Heart right ventricle (tissue), 16 donors: ENCODE results near the gene RUNX3. TPM values are rescaled to one million over a fixed set of nuclear protein-coding genes. Genes with fewer than 3 reads are reported as not detected.

Source experiments
- ATAC-seq, 8 donors: fragments of 200-7000 bp; cut with Tn5 transposase; one replicate each; pipeline ENCODE4 v1.9.1; 2020; ENCODE audit warnings: mild to moderate bottlenecking in 8 of 8, moderate library complexity in 8 of 8, moderate number of reproducible peaks in 1 of 8
- DNase-seq, 2 donors: peaks; one replicate each; pipeline ENCODE4 v3.0.0-alpha.2; 2020
- H3K27ac ChIP-seq, 10 donors: fragments of 200-600 bp; sonication (generic) in 2 of 10; one replicate each; pipeline versions ENCODE4 v1.5.0 to v1.8.0; 2020 to 2022; ENCODE audit warnings: mild to moderate bottlenecking in 3 of 10
- H3K27me3 ChIP-seq, 7 donors: fragments of 200-600 bp; one replicate each; pipeline ENCODE4 v1.8.0; 2021 to 2022; ENCODE audit warnings: mild to moderate bottlenecking in 2 of 7
- H3K36me3 ChIP-seq, 9 donors: fragments of 200-600 bp; sonication (generic) in 1 of 9; one replicate each; pipeline versions ENCODE4 v1.5.0 to v1.8.0; 2020 to 2022; ENCODE audit warnings: mild to moderate bottlenecking in 2 of 9
- H3K4me1 ChIP-seq, 9 donors: fragments of 200-600 bp; sonication (generic) in 1 of 9; one replicate each; pipeline versions ENCODE4 v1.5.0 to v1.8.0; 2020 to 2022; ENCODE audit warnings: mild to moderate bottlenecking in 4 of 9
- H3K4me3 ChIP-seq, 10 donors: fragments of 200-600 bp; sonication (generic) in 2 of 10; one replicate each; pipeline versions ENCODE4 v1.5.0 to v1.8.0; 2020 to 2022; ENCODE audit warnings: mild to moderate bottlenecking in 7 of 10, moderate library complexity in 2 of 10
- H3K9me3 ChIP-seq, 11 donors: fragments of 200-600 bp in 10 of 11; sonication (generic) in 2 of 11; one replicate each; pipeline versions ENCODE4 v1.5.0 to v1.8.0; 2013 to 2022; ENCODE audit warnings: mild to moderate bottlenecking in 2 of 11, control low read depth in 1 of 11, moderate library complexity in 1 of 11
- CTCF ChIP-seq, 9 donors: fragments of 200-600 bp; sonication (generic) in 2 of 9; IDR thresholded peaks; one replicate each; pipeline versions ENCODE4 v1.5.0 to v1.8.0; 2021 to 2022; ENCODE audit warnings: antibody characterized with exemption in 9 of 9, mild to moderate bottlenecking in 5 of 9, moderate library complexity in 1 of 9
- WGBS, 2 donors: extraction: QIAGEN DNeasy Blood & Tissue Kit; methylation state at CpG; one replicate each; pipeline ENCODE4 v1.1.7; 2013; ENCODE audit warnings: inconsistent platforms in 1 of 2; 5-methylcytosine and 5-hydroxymethylcytosine counted together
- intact Hi-C, 10 donors: fragments of 100-400 bp; cut with DNase I; formaldehyde crosslinking; loops; one replicate each; pipeline versions ENCODE4 v1.11.1 to v1.14.2; 2022
- polyA plus RNA-seq, 2 donors: library from polyadenylated mRNA; stranded (reverse); fragments of 200-250 nt; gene quantifications; one replicate each; pipeline ENCODE4 v1.2.3, GENCODE V29; 2013
- total RNA-seq, 10 donors: library from RNA; stranded (reverse); fragmentation: NEBNext Ultra II Directional in 3 of 10; extraction: Animal tissue kit (Norgen Biotek cat#: 25700) in 3 of 10; gene quantifications; one replicate each; pipeline versions ENCODE4 v1.2.1 to v1.2.4, GENCODE V29; 2021 to 2023
- donor health status: Arrhythmogenic right ventricular cardiomyopathy.
- donor health status: ischemic (EF 13 %, LVEDD 7.1; RV severe dilation, severe dysfunction).
- donor health status: healthy with polysubstance abuse.
- donor health status: DM: no; HTN: yes; CAD: no.
- donor health status: DM: no; HTN: no; CAD: no.
- donor health status: ischemic (EF 25% LVEDD 6.9; RV normal size, moderate dysfunction).
- donor health status: ischemic (EF 25% LVEDD 5.7; RV mildly dilated, moderate dysfunction).
- donor health status: healthy.
- donor health status: DM: yes; HTN: yes; CAD: no.
- donor health status: Ischemic cardiomyopathy.
- donor health status: ischemic (EF 35%, LVEDD 5.7; RV mildly dilated, moderate dysfunction).
- donor health status: nonischemic (EF 11% LVEDD 7.7; RV severe dilation, severe dysfunction).
- donor health status: DM: yes; HTN: yes; CAD: no.
- donor health status: PGD.
- donor health status: ischemic (EF 29% LVEDD 5.4; RV normal size, mild dysfunction).
- donor health status: nonischemic (EF 23%, LVEDD 6.1; RV moderate dilation, normal function).

RUNX3 gene
- total and polyA plus RNA-seq, 12 donors: 0.07 to 5.9 (median 0.38) TPM

- Histone ChIP-seq H3K9me3 (no peaks in the 10 kb centered on the region), H3K4me3 (no peak overlapping the region), H3K4me1 (peaks cover 0 to 37% (median 0%) of the 10 kb centered on the region in 9 donors), H3K27ac (no peak overlapping the region), H3K27me3 (peaks cover 0 to 32% (median 22%) of the 10 kb centered on the region in 7 donors), H3K36me3 (peaks cover 0 to 26% (median 0%) of the 10 kb centered on the region in 9 donors)
- intact Hi-C loops: no loop called here
- TF ChIP-seq CTCF (IDR thresholded peaks at IDR 0.05): no peak
- DNase-seq (no peak), ATAC-seq (no peak)
- 89 to 93% methylated on average over 2 of the region's 2 CpGs for WGBS, 2 donors
Observed at GRCh38 chr1:24918370-24918769, 11.7 kb downstream of the RUNX3 start.

- intact Hi-C loops: no loop called here
- WGBS, 2 donors: 94 to 95% methylated on average over 16 of the region's 16 CpGs
Observed at GRCh38 chr1:24917327-24918074, 12.6 kb downstream of the RUNX3 start.

GRCh38 chr1:24915816-24916602, 14.1 kb downstream of the RUNX3 start:
- intact Hi-C loops: no loop called here
- no peak for DNase-seq
- WGBS, 2 donors: 77 to 80% methylated on average over 21 of the region's 21 CpGs
- Histone ChIP-seq H3K27me3 (peaks cover 0 to 11% (median 7%) of the 10 kb centered on the region in 7 donors), H3K9me3 (no peaks in the 10 kb centered on the region), H3K4me1 (peaks cover 0 to 28% (median 0%) of the 10 kb centered on the region in 9 donors), H3K27ac (peak overlapping the region in 1 of 10 donors; percentile 62), H3K36me3 (peaks cover 0 to 30% (median 0%) of the 10 kb centered on the region in 9 donors), H3K4me3 (no peak overlapping the region)
- no peak for ATAC-seq
- no peak for TF ChIP-seq CTCF (IDR thresholded peaks at IDR 0.05)

More at GRCh38 chr1:24917327-24918074, 12.6 kb downstream of the RUNX3 start:
- no peak for TF ChIP-seq CTCF (IDR thresholded peaks at IDR 0.05)
- DNase-seq (no peak), ATAC-seq (no peak)
- Histone ChIP-seq H3K27ac (no peak overlapping the region), H3K4me1 (peaks cover 0 to 37% (median 0%) of the 10 kb centered on the region in 9 donors), H3K27me3 (peaks cover 0 to 24% (median 16%) of the 10 kb centered on the region in 7 donors), H3K36me3 (peaks cover 0 to 30% (median 0%) of the 10 kb centered on the region in 9 donors), H3K9me3 (no peaks in the 10 kb centered on the region), H3K4me3 (no peak overlapping the region)
